Smooth muscle cell (in vitro differentiated cells): ENCODE data around the gene MACROD2. TPM values are rescaled to one million over a fixed set of nuclear protein-coding genes. Genes with fewer than 3 reads are reported as not detected.

Experiments used
- DNase-seq: peaks from one replicate; lab custom pipeline; 2025; ENCODE audit not compliant: unreplicated experiment; lab: John Stamatoyannopoulos, UW
- H2AFZ ChIP-seq: fragments of 200-600 bp; sonication (generic); 2 replicates; pipeline ENCODE4 v1.6.0; 2016; ENCODE audit warnings: antibody characterized with exemption, low read depth, mild to moderate bottlenecking
- H3F3A ChIP-seq: fragments of 200-600 bp; sonication (generic); 2 replicates; pipeline ENCODE4 v1.6.0; 2017; ENCODE audit warnings: antibody characterized with exemption, low read depth
- H3K27ac ChIP-seq: fragments of 200-600 bp; sonication (generic); 2 replicates; pipeline ENCODE4 v1.5.1; 2016; ENCODE audit warnings: low read depth, mild to moderate bottlenecking
- H3K27me3 ChIP-seq: fragments of 200-600 bp; sonication (generic); 2 replicates; pipeline ENCODE4 v1.6.1; 2016; ENCODE audit warnings: low read depth, mild to moderate bottlenecking
- H3K36me3 ChIP-seq: fragments of 200-600 bp; sonication (generic); 2 replicates; pipeline ENCODE4 v1.5.1; 2016; ENCODE audit warnings: low read depth
- H3K4me1 ChIP-seq: fragments of 200-600 bp; sonication (generic); 2 replicates; pipeline ENCODE4 v1.5.1; 2016; ENCODE audit warnings: low read depth
- H3K4me2 ChIP-seq: fragments of 200-600 bp; sonication (generic); 2 replicates; pipeline ENCODE4 v1.6.0; 2016; ENCODE audit warnings: mild to moderate bottlenecking
- H3K4me3 ChIP-seq: fragments of 200-600 bp; sonication (generic); 2 replicates; pipeline ENCODE4 v1.5.1; 2016; ENCODE audit warnings: mild to moderate bottlenecking
- H3K79me2 ChIP-seq: fragments of 200-600 bp; sonication (generic); 2 replicates; pipeline ENCODE4 v1.6.0; 2016; ENCODE audit warnings: low read depth, mild to moderate bottlenecking
- H3K9ac ChIP-seq: fragments of 200-600 bp; sonication (generic); 2 replicates; pipeline ENCODE4 v1.6.0; 2016; ENCODE audit warnings: low read depth
- H3K9me3 ChIP-seq: fragments of 200-600 bp; sonication (generic); replicated peaks from 2 replicates; pipeline ENCODE4 v1.5.1; 2016; ENCODE audit warnings: low read depth
- H4K20me1 ChIP-seq: fragments of 200-600 bp; sonication (generic); 2 replicates; pipeline ENCODE4 v1.6.0; 2016; ENCODE audit warnings: low read depth
- WGBS: methylation state at CpG from one replicate; pipeline ENCODE4 v1.1.7; 2016; ENCODE audit warnings: low lambda C conversion rate; 5-methylcytosine and 5-hydroxymethylcytosine counted together
- polyA plus RNA-seq: library from polyadenylated mRNA; unstranded; fragments of >200 nt; fragmentation: Nextera tagmentation; extraction: Ambion mirVana; gene quantifications from 2 replicates; pipeline ENCODE4 v1.2.1, GENCODE V29; 2016
- total RNA-seq: library from RNA; depleted of rRNA; stranded (reverse); fragments of >200 nt; gene quantifications from 2 replicates; pipeline ENCODE4 v1.2.3, GENCODE V29; 2014
- TF ChIP-seq, protein P1 (sequence below): fragments of 200-600 bp; sonication (generic); IDR thresholded peaks from 2 replicates; pipeline ENCODE4 v1.5.1; 2017; ENCODE audit warnings: borderline replicate concordance, mild to moderate bottlenecking, antibody characterized with exemption; ENCODE audit not compliant: insufficient read depth, poor library complexity, severe bottlenecking

MACROD2 gene
- total and polyA plus RNA-seq, 2 experiments from 2014 or later, result 0.04 to 0.32 TPM

DNA sequence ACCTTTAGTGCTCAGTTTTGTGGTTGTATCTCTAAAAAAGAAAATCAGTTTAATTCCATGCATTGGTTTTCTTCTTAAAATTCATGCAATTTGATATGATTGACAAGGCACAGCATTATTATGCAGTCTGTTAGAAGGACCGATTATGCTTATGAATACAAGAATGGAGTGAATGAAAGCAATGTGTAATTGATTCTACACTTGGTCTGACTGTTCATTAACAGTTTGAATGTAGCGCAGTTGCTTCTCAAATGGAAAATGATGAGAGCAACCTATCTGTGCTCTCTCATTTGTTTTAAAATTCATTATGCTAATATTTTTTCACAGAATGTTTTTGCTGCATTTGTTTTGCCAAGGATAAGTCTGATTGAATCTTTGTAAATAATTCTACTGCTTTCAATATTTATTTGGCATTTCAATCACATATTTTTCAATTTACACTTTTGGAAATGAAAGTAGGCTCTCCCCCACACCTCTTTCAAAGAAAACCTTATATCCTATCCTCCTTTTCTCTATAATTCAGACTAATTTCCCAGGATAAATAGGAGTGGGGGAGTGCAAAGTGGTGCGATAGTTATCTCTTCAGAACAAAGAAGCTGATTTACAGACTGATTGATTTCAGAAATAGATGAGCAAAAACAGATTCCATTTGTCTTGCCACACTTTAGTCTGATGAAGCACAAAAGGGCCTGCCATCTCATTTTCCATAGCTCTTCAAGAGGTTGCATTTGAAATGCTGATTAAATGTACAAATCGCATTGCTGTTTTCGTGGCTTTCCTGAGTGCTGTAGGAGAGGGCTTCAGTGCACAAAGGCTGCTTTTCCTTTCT lies 1227.4 kb downstream of the MACROD2 start:
- WGBS, result 93% methylated on average over 5 of the region's 5 CpGs
- H3K4me1 ChIP-seq, result peaks cover 8% of the 10 kb centered on the region
- no peaks in the 10 kb centered on the region for H3K79me2 ChIP-seq
- peak overlapping the region; percentile 27 for H2AFZ ChIP-seq
- no peaks in the 10 kb centered on the region for H3K36me3 ChIP-seq
- no peaks in the 10 kb centered on the region for H3K9me3 ChIP-seq
- H3F3A ChIP-seq, result no peaks in the 10 kb centered on the region
- no peaks in the 10 kb centered on the region for H4K20me1 ChIP-seq
- no peak overlapping the region for H3K9ac ChIP-seq
- H3K27me3 ChIP-seq, result no peaks in the 10 kb centered on the region
- DNase-seq, result no peak
- TF ChIP-seq, protein P1, sequence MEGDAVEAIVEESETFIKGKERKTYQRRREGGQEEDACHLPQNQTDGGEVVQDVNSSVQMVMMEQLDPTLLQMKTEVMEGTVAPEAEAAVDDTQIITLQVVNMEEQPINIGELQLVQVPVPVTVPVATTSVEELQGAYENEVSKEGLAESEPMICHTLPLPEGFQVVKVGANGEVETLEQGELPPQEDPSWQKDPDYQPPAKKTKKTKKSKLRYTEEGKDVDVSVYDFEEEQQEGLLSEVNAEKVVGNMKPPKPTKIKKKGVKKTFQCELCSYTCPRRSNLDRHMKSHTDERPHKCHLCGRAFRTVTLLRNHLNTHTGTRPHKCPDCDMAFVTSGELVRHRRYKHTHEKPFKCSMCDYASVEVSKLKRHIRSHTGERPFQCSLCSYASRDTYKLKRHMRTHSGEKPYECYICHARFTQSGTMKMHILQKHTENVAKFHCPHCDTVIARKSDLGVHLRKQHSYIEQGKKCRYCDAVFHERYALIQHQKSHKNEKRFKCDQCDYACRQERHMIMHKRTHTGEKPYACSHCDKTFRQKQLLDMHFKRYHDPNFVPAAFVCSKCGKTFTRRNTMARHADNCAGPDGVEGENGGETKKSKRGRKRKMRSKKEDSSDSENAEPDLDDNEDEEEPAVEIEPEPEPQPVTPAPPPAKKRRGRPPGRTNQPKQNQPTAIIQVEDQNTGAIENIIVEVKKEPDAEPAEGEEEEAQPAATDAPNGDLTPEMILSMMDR, result no peak
- H3K4me2 ChIP-seq, result no peak overlapping the region
- no peak overlapping the region for H3K27ac ChIP-seq
- H3K4me3 ChIP-seq, result no peak overlapping the region

DNA sequence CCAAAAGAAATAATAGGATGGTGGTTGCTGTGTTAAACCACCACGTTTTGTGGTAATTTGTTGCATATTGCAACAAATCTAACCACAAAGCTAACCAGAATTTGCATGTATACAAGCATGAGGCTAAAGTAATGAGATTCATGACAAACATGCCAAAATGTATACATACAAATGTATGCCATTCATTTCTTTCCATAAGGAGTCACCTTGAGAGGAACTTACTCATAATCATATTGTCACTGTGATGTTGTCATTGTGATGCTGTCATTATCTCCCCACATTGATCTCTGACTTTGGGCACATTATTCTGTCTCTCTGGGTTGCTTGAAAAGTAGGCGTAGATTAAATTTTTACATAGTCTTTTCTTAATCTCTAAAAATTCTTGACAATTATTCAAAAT lies 1228.9 kb downstream of the MACROD2 start:
- Histone ChIP-seq H3K9ac (no peak overlapping the region), H3K27me3 (no peaks in the 10 kb centered on the region), H2AFZ (no peak overlapping the region), H3K27ac (no peak overlapping the region), H3K79me2 (no peaks in the 10 kb centered on the region), H3K9me3 (no peaks in the 10 kb centered on the region), H3K4me1 (peaks cover 8% of the 10 kb centered on the region), H4K20me1 (no peaks in the 10 kb centered on the region), H3K4me3 (no peak overlapping the region), H3K36me3 (no peaks in the 10 kb centered on the region), H3K4me2 (no peak overlapping the region), H3F3A (no peaks in the 10 kb centered on the region)
- TF ChIP-seq, protein P1, result no peak
- no peak for DNase-seq
- 98% methylated on average over 2 of the region's 2 CpGs for WGBS

DNA sequence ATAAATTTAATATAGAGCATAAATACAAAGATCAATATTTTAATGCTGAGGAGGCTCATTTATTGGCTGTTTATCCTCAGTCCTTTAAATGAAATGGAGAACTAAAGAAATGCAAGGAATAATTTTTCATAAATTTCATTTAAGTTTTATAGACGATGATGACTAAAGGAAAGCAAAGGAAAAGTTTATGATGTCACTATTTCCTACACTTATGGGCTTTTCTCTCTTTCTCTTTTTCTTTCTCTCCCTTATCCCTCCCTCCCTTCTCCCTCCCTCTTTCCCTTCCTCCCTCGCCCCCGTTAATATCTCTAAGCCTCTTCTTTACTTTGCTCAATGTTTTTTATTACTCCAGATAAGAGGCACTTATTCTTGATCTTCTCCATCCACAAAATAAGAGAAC lies 1231.8 kb downstream of the MACROD2 start:
- 50% methylated on average over 3 of the region's 3 CpGs for WGBS
- Histone ChIP-seq H3K79me2 (no peaks in the 10 kb centered on the region), H3K4me1 (no peaks in the 10 kb centered on the region), H3K9me3 (no peaks in the 10 kb centered on the region), H3K27ac (no peak overlapping the region), H2AFZ (no peak overlapping the region), H3K36me3 (no peaks in the 10 kb centered on the region), H3K4me3 (no peak overlapping the region), H3F3A (no peaks in the 10 kb centered on the region), H4K20me1 (no peaks in the 10 kb centered on the region), H3K4me2 (no peak overlapping the region), H3K9ac (no peak overlapping the region), H3K27me3 (no peaks in the 10 kb centered on the region)
- TF ChIP-seq, protein P1, result no peak
- no peak for DNase-seq

DNA sequence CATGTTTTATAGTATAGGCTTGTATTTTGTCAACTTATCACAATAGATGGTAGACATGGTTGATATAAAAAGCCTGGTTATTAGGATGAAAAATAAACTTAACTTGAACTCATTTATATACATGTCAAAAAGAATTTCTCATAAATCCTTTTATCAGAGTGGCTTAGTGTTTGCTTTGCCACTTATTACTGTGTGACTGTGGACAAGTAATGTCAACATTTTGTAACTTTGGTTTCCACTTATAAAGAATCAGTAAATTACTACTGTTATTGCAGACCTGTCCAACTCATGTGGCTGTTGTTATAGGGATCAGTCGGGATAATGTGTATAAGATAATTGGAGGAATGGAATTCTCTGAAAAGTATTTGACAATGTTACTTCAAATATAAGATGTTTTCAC lies 1236.9 kb downstream of the MACROD2 start:
- H3K4me2 ChIP-seq, result no peak overlapping the region
- TF ChIP-seq, protein P1, result no peak
- H3K9ac ChIP-seq, result no peak overlapping the region
- H3K4me3 ChIP-seq, result no peak overlapping the region
- no peaks in the 10 kb centered on the region for H3F3A ChIP-seq
- no peaks in the 10 kb centered on the region for H3K79me2 ChIP-seq
- no peak overlapping the region for H2AFZ ChIP-seq
- no peaks in the 10 kb centered on the region for H3K27me3 ChIP-seq
- no peaks in the 10 kb centered on the region for H3K9me3 ChIP-seq
- no peaks in the 10 kb centered on the region for H4K20me1 ChIP-seq
- WGBS, result 95% methylated on average over 1 of the region's 1 CpG
- H3K27ac ChIP-seq, result no peak overlapping the region
- no peaks in the 10 kb centered on the region for H3K36me3 ChIP-seq
- H3K4me1 ChIP-seq, result no peaks in the 10 kb centered on the region
- no peak for DNase-seq
